Peyer's patch (tissue), 4 donors: Measurements from ENCODE around the gene ZNF160. TPM values are rescaled to one million over a fixed set of nuclear protein-coding genes. Genes with fewer than 3 reads are reported as not detected.
"Not testable (repeated sequence)": the region's sequence is repeated elsewhere in the genome, so short reads cannot be mapped to it uniquely, and the experiment has no call there.

ENCODE experiments used
- DNase-seq, 3 donors: peaks; one replicate each; pipeline ENCODE4 v3.0.0-alpha.2; 2017 to 2019
- H3K27ac ChIP-seq, 4 donors: fragments of 200-600 bp; sonication (generic); one replicate each; pipeline ENCODE4 v1.5.1; 2016 to 2019
- H3K27me3 ChIP-seq, 2 donors: fragments of 200-600 bp; sonication (generic); one replicate each; pipeline ENCODE4 v1.5.1; 2019
- H3K36me3 ChIP-seq, 3 donors: fragments of 200-600 bp; sonication (generic); one replicate each; pipeline ENCODE4 v1.5.1; 2016 to 2019
- H3K4me1 ChIP-seq, 4 donors: fragments of 200-600 bp; sonication (generic); one replicate each; pipeline ENCODE4 v1.5.1; 2016 to 2019
- H3K4me3 ChIP-seq, 4 donors: fragments of 200-600 bp; sonication (generic); 1 replicate in 3 of 4; 2 replicates in 1 of 4; pipeline ENCODE4 v1.5.1; 2016 to 2019; ENCODE audit warnings: mild to moderate bottlenecking in 1 of 4
- H3K9me3 ChIP-seq, 4 donors: fragments of 200-600 bp; sonication (generic); one replicate each; pipeline ENCODE4 v1.5.1; 2016 to 2019; ENCODE audit warnings: mild to moderate bottlenecking in 1 of 4
- POLR2A ChIP-seq, 2 donors: fragments of 450-650 bp; IDR thresholded peaks; one replicate each; pipeline ENCODE4 v1.5.1; 2017; ENCODE audit warnings: antibody characterized with exemption in 2 of 2, mild to moderate bottlenecking in 2 of 2, moderate library complexity in 2 of 2
- total RNA-seq, 4 donors: library from RNA; depleted of rRNA; stranded (reverse); fragments of >200 nt; gene quantifications; one replicate each; pipeline ENCODE4 v1.1.0, GENCODE V29; 2016
- TF ChIP-seq, protein P1 (sequence below), 6 experiments: fragments of 450-650 bp in 4 of 6; fragments of 200-600 bp in 2 of 6; sonication (generic) in 1 of 6; IDR thresholded peaks; one replicate each; pipeline ENCODE4 v1.5.1; 2017 to 2019; ENCODE audit warnings: antibody characterized with exemption in 6 of 6, mild to moderate bottlenecking in 3 of 6, moderate library complexity in 1 of 6

Gene ZNF160
- total RNA-seq, 4 donors from 2014 or later, result 37.3 to 93.2 (median 64.7) TPM

DNA sequence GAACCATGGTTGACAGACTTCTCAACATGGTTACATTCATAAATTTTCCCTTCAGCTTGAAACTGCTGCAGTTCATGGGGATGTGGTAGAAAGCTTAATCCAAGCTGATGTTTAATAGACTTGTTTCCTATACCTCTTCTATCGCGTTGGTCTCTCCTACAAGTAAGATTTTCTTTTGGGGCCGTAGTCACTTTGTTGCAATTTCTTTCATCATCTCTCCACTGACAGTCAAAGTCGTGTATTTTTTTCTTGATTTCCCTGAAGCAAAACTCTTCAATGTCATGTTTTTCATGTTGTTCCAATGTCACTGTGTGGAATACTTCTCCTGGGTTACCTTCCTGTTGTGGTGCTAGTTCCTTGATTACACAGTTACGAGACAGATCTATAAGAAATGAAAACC is 6.3 kb upstream of the ZNF160 start:
- no peaks in the 10 kb centered on the region for H3K4me1 ChIP-seq
- DNase-seq, result no peak
- TF ChIP-seq POLR2A (IDR thresholded peaks at IDR 0.05), result no peak
- TF ChIP-seq, protein P1, sequence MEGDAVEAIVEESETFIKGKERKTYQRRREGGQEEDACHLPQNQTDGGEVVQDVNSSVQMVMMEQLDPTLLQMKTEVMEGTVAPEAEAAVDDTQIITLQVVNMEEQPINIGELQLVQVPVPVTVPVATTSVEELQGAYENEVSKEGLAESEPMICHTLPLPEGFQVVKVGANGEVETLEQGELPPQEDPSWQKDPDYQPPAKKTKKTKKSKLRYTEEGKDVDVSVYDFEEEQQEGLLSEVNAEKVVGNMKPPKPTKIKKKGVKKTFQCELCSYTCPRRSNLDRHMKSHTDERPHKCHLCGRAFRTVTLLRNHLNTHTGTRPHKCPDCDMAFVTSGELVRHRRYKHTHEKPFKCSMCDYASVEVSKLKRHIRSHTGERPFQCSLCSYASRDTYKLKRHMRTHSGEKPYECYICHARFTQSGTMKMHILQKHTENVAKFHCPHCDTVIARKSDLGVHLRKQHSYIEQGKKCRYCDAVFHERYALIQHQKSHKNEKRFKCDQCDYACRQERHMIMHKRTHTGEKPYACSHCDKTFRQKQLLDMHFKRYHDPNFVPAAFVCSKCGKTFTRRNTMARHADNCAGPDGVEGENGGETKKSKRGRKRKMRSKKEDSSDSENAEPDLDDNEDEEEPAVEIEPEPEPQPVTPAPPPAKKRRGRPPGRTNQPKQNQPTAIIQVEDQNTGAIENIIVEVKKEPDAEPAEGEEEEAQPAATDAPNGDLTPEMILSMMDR (IDR thresholded peaks at IDR 0.05), result no peak
- H3K4me3 ChIP-seq, result no peak overlapping the region
- no peaks in the 10 kb centered on the region for H3K27me3 ChIP-seq
- no peak overlapping the region for H3K27ac ChIP-seq
- peaks cover 0 to 21% (median 0%) of the 10 kb centered on the region in 3 donors for H3K36me3 ChIP-seq
- H3K9me3 ChIP-seq, result peaks cover 0 to 7% (median 0%) of the 10 kb centered on the region in 4 donors

DNA sequence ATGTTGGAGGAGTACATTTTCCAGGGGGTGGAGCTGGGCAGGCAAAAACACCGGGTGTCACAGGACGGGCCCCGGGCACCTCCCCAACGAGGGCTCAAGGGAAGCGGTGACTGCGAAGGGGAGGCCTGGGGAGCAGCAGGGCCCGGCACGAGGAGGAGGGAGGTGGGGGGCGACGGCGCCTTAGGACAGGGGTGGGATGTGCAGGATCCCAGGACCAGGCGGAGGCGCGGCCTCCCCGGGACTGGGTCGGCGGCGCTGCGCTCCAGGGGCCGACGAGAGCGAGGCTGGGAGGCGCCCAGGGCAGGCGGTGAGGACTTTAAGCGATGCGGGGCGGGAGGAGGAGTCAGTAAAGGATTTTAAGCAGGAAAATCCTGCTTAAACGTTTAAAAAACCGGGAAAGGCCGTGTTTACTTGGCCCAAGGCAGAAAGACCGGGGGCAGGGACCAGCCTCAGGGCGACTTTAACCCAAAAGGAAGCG is 427 bp downstream of the ZNF160 start:
- H3K9me3 ChIP-seq, result no peaks in the 10 kb centered on the region
- H3K4me3 ChIP-seq, result peak overlapping the region; percentile 48 to 88 (median 84)
- peak in 2 of 3 donors; percentile 25 to 57 for DNase-seq
- peaks cover 0 to 15% (median 0%) of the 10 kb centered on the region in 3 donors for H3K36me3 ChIP-seq
- H3K27me3 ChIP-seq, result no peaks in the 10 kb centered on the region
- TF ChIP-seq POLR2A (IDR thresholded peaks at IDR 0.05), result no peak
- TF ChIP-seq, protein P1 (IDR thresholded peaks at IDR 0.05), result no peak
- H3K27ac ChIP-seq, result peak overlapping the region; percentile 78 to 91 (median 90)
- H3K4me1 ChIP-seq, result peaks cover 0 to 13% (median 5%) of the 10 kb centered on the region in 4 donors

DNA sequence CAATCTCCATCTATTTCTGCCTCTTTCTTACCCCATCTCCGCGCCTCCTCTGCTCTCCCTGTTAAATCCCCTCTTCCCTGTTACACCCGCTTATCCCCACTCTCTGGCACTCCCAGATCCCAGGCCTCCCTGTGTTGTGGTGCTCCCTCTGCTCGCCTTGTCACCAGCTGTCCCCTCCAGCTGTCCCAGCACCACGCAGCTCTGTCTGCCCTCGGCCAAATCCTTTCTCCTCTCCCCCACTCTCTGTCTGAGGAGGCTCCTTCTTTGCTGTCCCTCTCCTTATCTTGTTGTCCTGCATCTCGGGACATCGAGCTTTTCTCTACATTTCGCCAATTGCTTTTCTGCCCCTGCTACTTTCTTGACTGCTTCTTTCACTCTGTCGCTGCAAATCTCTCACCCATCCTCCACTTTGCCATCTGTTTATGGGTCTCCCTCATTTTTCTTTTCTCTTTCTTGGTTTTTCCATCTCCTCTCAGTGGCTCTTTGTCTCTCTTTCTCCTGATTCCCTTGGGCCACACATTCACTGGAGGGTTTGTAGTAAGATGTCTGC is 941 bp downstream of the ZNF160 start:
- H3K36me3 ChIP-seq, result peaks cover 0 to 17% (median 0%) of the 10 kb centered on the region in 3 donors
- peak overlapping the region; percentile 78 to 91 (median 90) for H3K27ac ChIP-seq
- TF ChIP-seq POLR2A (IDR thresholded peaks at IDR 0.05), result no peak
- TF ChIP-seq, protein P1 (IDR thresholded peaks at IDR 0.05), result no peak
- H3K27me3 ChIP-seq, result no peaks in the 10 kb centered on the region
- H3K4me3 ChIP-seq, result peak overlapping the region; percentile 48 to 88 (median 84)
- no peaks in the 10 kb centered on the region for H3K9me3 ChIP-seq
- no peak for DNase-seq
- peaks cover 0 to 13% (median 5%) of the 10 kb centered on the region in 4 donors for H3K4me1 ChIP-seq

DNA sequence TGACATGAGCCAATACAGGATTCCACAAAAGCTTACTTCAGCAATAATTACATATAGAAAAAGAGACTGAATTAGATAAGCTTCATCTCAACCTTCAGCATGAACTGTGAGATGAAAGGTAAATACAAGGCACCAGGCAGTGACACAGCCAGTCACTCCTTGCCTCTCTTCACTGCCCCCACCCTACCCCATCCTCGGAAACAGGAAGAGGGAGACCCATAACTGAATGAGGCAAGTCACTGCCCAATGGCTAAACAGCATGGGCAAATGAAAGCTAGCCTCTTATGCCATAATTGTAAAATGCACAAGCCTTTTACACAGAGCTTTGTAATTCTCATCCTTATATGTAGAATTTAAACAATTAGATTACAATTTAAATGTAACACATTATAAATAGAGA is 1.7 kb downstream of the ZNF160 start:
- no peak for DNase-seq
- peaks cover 0 to 17% (median 0%) of the 10 kb centered on the region in 3 donors for H3K36me3 ChIP-seq
- H3K9me3 ChIP-seq, result no peaks in the 10 kb centered on the region
- peak overlapping the region in 1 of 4 donors; percentile 86 for H3K4me3 ChIP-seq
- H3K27ac ChIP-seq, result no peak overlapping the region
- peaks cover 0 to 13% (median 5%) of the 10 kb centered on the region in 4 donors for H3K4me1 ChIP-seq
- H3K27me3 ChIP-seq, result no peaks in the 10 kb centered on the region
- TF ChIP-seq POLR2A (IDR thresholded peaks at IDR 0.05), result no peak
- TF ChIP-seq, protein P1 (IDR thresholded peaks at IDR 0.05), result no peak

DNA sequence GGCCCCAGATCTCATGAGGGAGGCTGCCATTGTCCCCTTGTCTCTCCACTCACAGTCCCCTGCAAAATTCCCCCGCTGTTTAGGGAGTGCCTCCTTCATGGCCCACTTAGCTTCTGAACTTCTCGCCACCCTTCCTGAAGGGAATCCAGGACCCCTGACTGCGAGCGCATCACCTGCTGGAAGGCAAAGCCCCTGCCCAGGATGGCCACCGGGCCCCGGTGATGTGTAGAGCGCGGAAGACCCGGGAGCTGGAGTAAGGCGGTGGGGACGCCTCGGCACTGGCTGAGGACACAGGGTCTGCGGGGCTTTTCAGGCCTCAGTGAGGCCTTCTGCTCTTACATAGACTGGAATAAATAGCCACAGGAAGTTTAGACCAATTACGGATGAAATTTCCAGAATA is 4.7 kb downstream of the ZNF160 start:
- not testable (repeated sequence) for DNase-seq, H3K9me3 ChIP-seq, H3K27me3 ChIP-seq, H3K27ac ChIP-seq, H3K4me3 ChIP-seq
- Histone ChIP-seq H3K4me1 (peaks cover 0 to 13% (median 5%) of the 10 kb centered on the region in 4 donors), H3K36me3 (peaks cover 0 to 28% (median 0%) of the 10 kb centered on the region in 3 donors)

DNA sequence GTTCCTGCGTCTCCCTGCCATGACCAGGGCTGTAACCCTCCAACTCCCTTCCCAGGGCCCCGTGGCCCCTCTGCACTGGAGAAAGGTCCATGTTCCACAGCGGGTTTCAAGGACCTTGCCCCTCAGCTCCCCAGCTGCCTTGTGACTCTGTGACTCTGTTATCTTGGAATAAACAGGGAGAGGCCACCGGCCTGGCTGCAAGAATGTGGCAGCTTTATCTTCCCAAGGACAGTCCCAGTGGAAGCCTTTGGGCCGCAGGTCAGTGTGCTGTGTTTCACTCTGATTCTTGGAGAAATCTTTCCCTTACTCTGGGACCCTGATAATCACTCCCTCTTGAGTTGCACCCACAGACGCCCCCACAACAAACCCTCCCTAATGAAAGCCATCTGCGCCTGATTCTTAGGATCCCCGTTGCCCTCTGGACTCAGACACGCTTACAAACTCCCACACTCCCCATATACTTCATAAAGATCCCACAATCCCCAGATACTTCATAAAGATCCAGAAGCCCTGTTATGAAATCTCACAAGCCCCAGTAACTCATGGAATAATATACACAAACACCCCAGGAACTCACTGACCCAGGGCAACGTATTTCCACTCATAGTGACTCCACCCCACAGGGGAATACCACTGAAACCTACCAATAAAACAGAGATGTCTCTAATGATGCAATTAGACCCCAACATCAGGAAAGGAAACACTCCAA is 6.1 kb downstream of the ZNF160 start:
- H3K36me3 ChIP-seq, result peaks cover 0 to 32% (median 0%) of the 10 kb centered on the region in 3 donors
- DNase-seq, H3K4me1 ChIP-seq, H3K27me3 ChIP-seq, H3K4me3 ChIP-seq, H3K27ac ChIP-seq, H3K9me3 ChIP-seq: not testable (repeated sequence)

DNA sequence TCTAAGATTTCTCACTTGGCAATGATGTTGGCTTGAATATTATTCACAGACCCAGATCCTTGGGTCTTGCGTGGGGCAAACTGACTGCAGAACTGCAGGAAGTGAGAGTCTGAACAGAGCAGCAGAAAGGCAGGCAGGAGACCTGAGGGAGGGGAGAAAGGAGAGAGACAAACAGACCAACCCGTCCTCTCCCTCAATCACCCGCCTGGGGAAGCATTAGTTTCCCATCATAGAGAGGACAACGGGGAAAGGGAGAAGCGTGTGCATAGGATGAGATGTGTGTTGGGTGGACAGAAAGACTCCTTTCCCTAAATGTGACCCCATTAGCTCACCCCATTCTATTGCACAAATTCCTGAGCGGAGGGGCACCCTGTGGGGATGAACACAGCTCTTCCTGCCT is 6.6 kb downstream of the ZNF160 start:
- H3K4me3 ChIP-seq, H3K27ac ChIP-seq, DNase-seq, H3K27me3 ChIP-seq, H3K9me3 ChIP-seq, H3K4me1 ChIP-seq: not testable (repeated sequence)
- peaks cover 0 to 37% (median 0%) of the 10 kb centered on the region in 3 donors for H3K36me3 ChIP-seq
